Measurements from ENCODE around the gene DRC1. TPM values are rescaled to one million over a fixed set of nuclear protein-coding genes. Genes with fewer than 3 reads are reported as not detected.

Gene DRC1
- total RNA-seq, 2 experiments from 2014 or later: not detected

GRCh38 chr2:26482211-26483026 lies 80.7 kb downstream of the DRC1 start:
- Histone ChIP-seq H3K9me2 (ENCODE audit: insufficient read depth, low read length) (no peaks in the 10 kb centered on the region), H3K36me3 (ENCODE audit: insufficient read depth, low read length) (no peaks in the 10 kb centered on the region), H3K4me3 (ENCODE audit: low read depth, low read length, poor library complexity, severe bottlenecking) (no peak overlapping the region), H2AFZ (ENCODE audit: low read length) (no peak overlapping the region), H4K20me1 (ENCODE audit: insufficient read depth, low read length) (no peaks in the 10 kb centered on the region), H3K27ac (ENCODE audit: low read depth, low read length, poor library complexity, severe bottlenecking) (no peak overlapping the region), H3K79me2 (ENCODE audit: insufficient read depth, low read depth, low read length) (no peaks in the 10 kb centered on the region), H3K9me3 (ENCODE audit: low read length) (no peaks in the 10 kb centered on the region), H3K4me1 (ENCODE audit: insufficient read depth, low read length, poor library complexity, severe bottlenecking) (no peaks in the 10 kb centered on the region), H3K4me2 (ENCODE audit: low read length) (no peak overlapping the region)
- ChIA-PET POLR2A (no interaction called here), CTCF (ENCODE audit: unreplicated experiment) (no interaction called here)
- intact Hi-C loops (cut with micrococcal nuclease; ENCODE audit: unreplicated experiment): no loop called here
- no peak for DNase-seq (ENCODE audit: low spot score)
- BruUV-seq (replicated peaks): no TSS peak
- TF ChIP-seq, protein P1, sequence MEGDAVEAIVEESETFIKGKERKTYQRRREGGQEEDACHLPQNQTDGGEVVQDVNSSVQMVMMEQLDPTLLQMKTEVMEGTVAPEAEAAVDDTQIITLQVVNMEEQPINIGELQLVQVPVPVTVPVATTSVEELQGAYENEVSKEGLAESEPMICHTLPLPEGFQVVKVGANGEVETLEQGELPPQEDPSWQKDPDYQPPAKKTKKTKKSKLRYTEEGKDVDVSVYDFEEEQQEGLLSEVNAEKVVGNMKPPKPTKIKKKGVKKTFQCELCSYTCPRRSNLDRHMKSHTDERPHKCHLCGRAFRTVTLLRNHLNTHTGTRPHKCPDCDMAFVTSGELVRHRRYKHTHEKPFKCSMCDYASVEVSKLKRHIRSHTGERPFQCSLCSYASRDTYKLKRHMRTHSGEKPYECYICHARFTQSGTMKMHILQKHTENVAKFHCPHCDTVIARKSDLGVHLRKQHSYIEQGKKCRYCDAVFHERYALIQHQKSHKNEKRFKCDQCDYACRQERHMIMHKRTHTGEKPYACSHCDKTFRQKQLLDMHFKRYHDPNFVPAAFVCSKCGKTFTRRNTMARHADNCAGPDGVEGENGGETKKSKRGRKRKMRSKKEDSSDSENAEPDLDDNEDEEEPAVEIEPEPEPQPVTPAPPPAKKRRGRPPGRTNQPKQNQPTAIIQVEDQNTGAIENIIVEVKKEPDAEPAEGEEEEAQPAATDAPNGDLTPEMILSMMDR (conservative IDR thresholded peaks at IDR 0.05; ENCODE audit: low read length): no peak
- TF ChIP-seq EZH2phosphoT487 (IDR thresholded peaks at IDR 0.05; ENCODE audit: borderline replicate concordance, low read depth, low read length): no peak

DNA sequence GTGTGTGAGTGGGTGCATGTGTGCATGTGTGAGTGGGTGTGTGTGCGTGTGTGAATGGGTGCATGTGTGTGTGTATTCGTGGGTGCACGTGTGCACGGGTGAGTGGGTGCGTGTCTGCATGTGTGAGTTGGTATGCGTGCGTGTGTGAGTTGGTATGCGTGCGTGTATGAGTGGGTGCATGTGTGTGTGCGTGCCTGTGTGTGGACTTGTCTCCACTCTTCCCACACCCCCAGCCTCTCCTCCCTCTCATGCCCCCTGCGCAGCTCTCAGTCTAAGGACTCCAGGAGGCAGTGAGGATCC lies 81.3 kb downstream of the DRC1 start:
- no peak for DNase-seq (ENCODE audit: low spot score)
- BruUV-seq (replicated peaks): no TSS peak
- Histone ChIP-seq H3K27ac (ENCODE audit: low read depth, low read length, poor library complexity, severe bottlenecking) (no peak overlapping the region), H3K4me3 (ENCODE audit: low read depth, low read length, poor library complexity, severe bottlenecking) (no peak overlapping the region), H4K20me1 (ENCODE audit: insufficient read depth, low read length) (no peaks in the 10 kb centered on the region), H3K4me1 (ENCODE audit: insufficient read depth, low read length, poor library complexity, severe bottlenecking) (no peaks in the 10 kb centered on the region), H3K36me3 (ENCODE audit: insufficient read depth, low read length) (no peaks in the 10 kb centered on the region), H2AFZ (ENCODE audit: low read length) (no peak overlapping the region), H3K4me2 (ENCODE audit: low read length) (no peak overlapping the region), H3K9me2 (ENCODE audit: insufficient read depth, low read length) (no peaks in the 10 kb centered on the region), H3K9me3 (ENCODE audit: low read length) (no peaks in the 10 kb centered on the region), H3K79me2 (ENCODE audit: insufficient read depth, low read depth, low read length) (no peaks in the 10 kb centered on the region)
- POLR2A ChIA-PET: no interaction called here
- TF ChIP-seq EZH2phosphoT487 (IDR thresholded peaks at IDR 0.05; ENCODE audit: borderline replicate concordance, low read depth, low read length): no peak
- TF ChIP-seq, protein P1 (conservative IDR thresholded peaks at IDR 0.05; ENCODE audit: low read length): no peak
- intact Hi-C loops (cut with micrococcal nuclease; ENCODE audit: unreplicated experiment): no loop called here
- CTCF ChIA-PET (ENCODE audit: unreplicated experiment): no interaction called here

- H3K4me1 ChIP-seq (ENCODE audit: insufficient read depth, low read length, poor library complexity, severe bottlenecking): no peaks in the 10 kb centered on the region
- no peaks in the 10 kb centered on the region for H3K9me2 ChIP-seq (ENCODE audit: insufficient read depth, low read length)
- no peak overlapping the region for H3K4me2 ChIP-seq (ENCODE audit: low read length)
- intact Hi-C loops (cut with micrococcal nuclease; ENCODE audit: unreplicated experiment): no loop called here
- no peaks in the 10 kb centered on the region for H4K20me1 ChIP-seq (ENCODE audit: insufficient read depth, low read length)
- no peak overlapping the region for H2AFZ ChIP-seq (ENCODE audit: low read length)
- H3K27ac ChIP-seq (ENCODE audit: low read depth, low read length, poor library complexity, severe bottlenecking): no peak overlapping the region
- no peaks in the 10 kb centered on the region for H3K9me3 ChIP-seq (ENCODE audit: low read length)
- DNase-seq (ENCODE audit: low spot score): no peak
- ChIA-PET POLR2A (no interaction called here), CTCF (ENCODE audit: unreplicated experiment) (no interaction called here)
- no peaks in the 10 kb centered on the region for H3K79me2 ChIP-seq (ENCODE audit: insufficient read depth, low read depth, low read length)
- no peaks in the 10 kb centered on the region for H3K36me3 ChIP-seq (ENCODE audit: insufficient read depth, low read length)
- TF ChIP-seq, protein P1 (conservative IDR thresholded peaks at IDR 0.05; ENCODE audit: low read length): no peak
- TF ChIP-seq EZH2phosphoT487 (IDR thresholded peaks at IDR 0.05; ENCODE audit: borderline replicate concordance, low read depth, low read length): no peak
- H3K4me3 ChIP-seq (ENCODE audit: low read depth, low read length, poor library complexity, severe bottlenecking): no peak overlapping the region
- no TSS peak for BruUV-seq (replicated peaks)
Observed at GRCh38 chr2:26483516-26483915, 81.8 kb downstream of the DRC1 start.
